ENCODE measurements around the gene CYP19A1. TPM values are rescaled to one million over a fixed set of nuclear protein-coding genes. Genes with fewer than 3 reads are reported as not detected.

Gene CYP19A1
- total and polyA plus RNA-seq, 10 of the 15 experiments (the other 5 are each of a cell fraction or from before 2014, with no cell fraction given) = 0.08 to 1.8 (median 0.70) TPM

GRCh38 chr15:51263116-51263515, 75.3 kb downstream of the CYP19A1 start:
- SMC1A ChIA-PET (ENCODE audit: uncharacterized antibody, unreplicated experiment) = no interaction called here
- WGBS (ENCODE audit: insufficient coverage, insufficient replicate concordance, low lambda C conversion rate, missing lambda C conversion rate) = 16% methylated on average over 3 of the region's 3 CpGs

GRCh38 chr15:51262463-51262862, 75.9 kb downstream of the CYP19A1 start:
- no peak for ATAC-seq
- in situ Hi-C loops (cut with MboI) = no loop called here
- SMC1A ChIA-PET (ENCODE audit: uncharacterized antibody, unreplicated experiment) = no interaction called here
- no peak overlapping the region for H2AFZ ChIP-seq (ENCODE audit: control insufficient read depth, low read depth, low read length)
- no TSS peak for BruUV-seq (replicated peaks)
- WGBS (ENCODE audit: insufficient coverage, insufficient replicate concordance, low lambda C conversion rate, missing lambda C conversion rate) = 0% methylated on average over 2 of the region's 2 CpGs
- H3K27me3 ChIP-seq (replicated peaks in 1 of 2; ENCODE audit: control insufficient read depth in 2 of 2, insufficient read depth in 2 of 2, low read length in 1 of 2) = peaks cover 9 to 11% of the 10 kb centered on the region in 2 experiments; a peak in 3 of 4 replicates
- no peak for TF ChIP-seq CBX5 (IDR thresholded peaks at IDR 0.05; ENCODE audit: low read depth)
- no peak for TF ChIP-seq FOXM1 (IDR thresholded peaks at IDR 0.05; ENCODE audit: low read depth, low read length)
- TF ChIP-seq, protein P1, sequence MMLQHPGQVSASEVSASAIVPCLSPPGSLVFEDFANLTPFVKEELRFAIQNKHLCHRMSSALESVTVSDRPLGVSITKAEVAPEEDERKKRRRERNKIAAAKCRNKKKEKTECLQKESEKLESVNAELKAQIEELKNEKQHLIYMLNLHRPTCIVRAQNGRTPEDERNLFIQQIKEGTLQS (IDR thresholded peaks at IDR 0.05; ENCODE audit: borderline replicate concordance, extremely low read depth, low read depth, low read length) = no peak
- TF ChIP-seq MTA3 (IDR thresholded peaks at IDR 0.05; ENCODE audit: borderline replicate concordance, low read length) = no peak
- intact Hi-C loops (cut with micrococcal nuclease; ENCODE audit: unreplicated experiment) = no loop called here
- RAD21 ChIA-PET (ENCODE audit: unreplicated experiment) = no interaction called here
- no peak for FAIRE-seq
- POLR2A ChIA-PET = no interaction called here
- H3K36me3 ChIP-seq (ENCODE audit: control insufficient read depth in 2 of 2, insufficient read depth in 2 of 2, low read length in 1 of 2) = no peaks in the 10 kb centered on the region
- no peaks in the 10 kb centered on the region for H4K20me1 ChIP-seq (ENCODE audit: control insufficient read depth, insufficient read depth)
- CTCF ChIA-PET = no interaction called here
- no peak overlapping the region for H3K9ac ChIP-seq (ENCODE audit: control insufficient read depth, insufficient read depth, low read length)
- no peaks in the 10 kb centered on the region; the same call in 2 of the 3 replicates for H3K9me3 ChIP-seq (replicated peaks; ENCODE audit: control insufficient read depth, insufficient read depth, low read length)
- H3K4me2 ChIP-seq (ENCODE audit: control insufficient read depth, insufficient read depth) = no peak overlapping the region
- no peak overlapping the region for H3K4me3 ChIP-seq
- no peaks in the 10 kb centered on the region for H3K79me2 ChIP-seq (ENCODE audit: control insufficient read depth, insufficient read depth, low read length)
- no peaks in the 10 kb centered on the region for H3K4me1 ChIP-seq (ENCODE audit: control insufficient read depth, insufficient read depth, low read length)
- no peak for DNase-seq (ENCODE audit: low read depth, low spot score)
- H3K27ac ChIP-seq (ENCODE audit: control insufficient read depth, insufficient read depth) = no peak overlapping the region

More at GRCh38 chr15:51263116-51263515, 75.3 kb downstream of the CYP19A1 start:
- ChIA-PET POLR2A (no interaction called here), CTCF (no interaction called here), RAD21 (ENCODE audit: unreplicated experiment) (no interaction called here)
- Histone ChIP-seq H3K27ac (ENCODE audit: control insufficient read depth, insufficient read depth) (no peak overlapping the region), H4K20me1 (ENCODE audit: control insufficient read depth, insufficient read depth) (no peaks in the 10 kb centered on the region), H3K4me3 (no peak overlapping the region), H3K9me3 (replicated peaks; ENCODE audit: control insufficient read depth, insufficient read depth, low read length) (no peaks in the 10 kb centered on the region; the same call in 2 of the 3 replicates), H3K9ac (ENCODE audit: control insufficient read depth, insufficient read depth, low read length) (no peak overlapping the region), H3K4me1 (ENCODE audit: control insufficient read depth, insufficient read depth, low read length) (no peaks in the 10 kb centered on the region), H3K79me2 (ENCODE audit: control insufficient read depth, insufficient read depth, low read length) (no peaks in the 10 kb centered on the region), H2AFZ (ENCODE audit: control insufficient read depth, low read depth, low read length) (no peak overlapping the region), H3K4me2 (ENCODE audit: control insufficient read depth, insufficient read depth) (no peak overlapping the region), H3K27me3 (replicated peaks in 1 of 2; ENCODE audit: control insufficient read depth in 2 of 2, insufficient read depth in 2 of 2, low read length in 1 of 2) (peaks cover 11 to 12% of the 10 kb centered on the region in 2 experiments; a peak in 3 of 4 replicates), H3K36me3 (ENCODE audit: control insufficient read depth in 2 of 2, insufficient read depth in 2 of 2, low read length in 1 of 2) (no peaks in the 10 kb centered on the region)
- intact Hi-C loops (cut with micrococcal nuclease; ENCODE audit: unreplicated experiment) = no loop called here
- FAIRE-seq (no peak), ATAC-seq (no peak), DNase-seq (ENCODE audit: low read depth, low spot score) (no peak)
- no TSS peak for BruUV-seq (replicated peaks)
- in situ Hi-C loops (cut with MboI) = no loop called here
- no peak for TF ChIP-seq SPI1 (IDR thresholded peaks at IDR 0.05; ENCODE audit: borderline replicate concordance, insufficient read depth, low read depth, low read length)
- no peak for TF ChIP-seq PML (IDR thresholded peaks at IDR 0.05; ENCODE audit: low read length)
- no peak for TF ChIP-seq ZNF207 (IDR thresholded peaks at IDR 0.05; ENCODE audit: borderline replicate concordance)
- no peak for TF ChIP-seq NFYB (IDR thresholded peaks at IDR 0.05; ENCODE audit: insufficient read depth, low read depth, low read length)
- no peak for TF ChIP-seq NBN (IDR thresholded peaks at IDR 0.05)
- TF ChIP-seq ZNF274 (IDR thresholded peaks at IDR 0.05; ENCODE audit: insufficient read depth, insufficient read length) = no peak
- TF ChIP-seq NR2F1 (conservative IDR thresholded peaks at IDR 0.05) = no peak
- no peak for TF ChIP-seq IRF5 (IDR thresholded peaks at IDR 0.05; ENCODE audit: borderline replicate concordance)
- TF ChIP-seq IRF4 (IDR thresholded peaks at IDR 0.05; ENCODE audit: low read depth, low read length) = no peak
